ENCODE measurements around the gene SARS1. TPM values are rescaled to one million over a fixed set of nuclear protein-coding genes. Genes with fewer than 3 reads are reported as not detected.

SARS1 gene
- total and polyA plus RNA-seq, 2 of the 8 experiments (the other 6 are each of a cell fraction or from before 2014, with no cell fraction given): 83.1 to 146 TPM

DNA sequence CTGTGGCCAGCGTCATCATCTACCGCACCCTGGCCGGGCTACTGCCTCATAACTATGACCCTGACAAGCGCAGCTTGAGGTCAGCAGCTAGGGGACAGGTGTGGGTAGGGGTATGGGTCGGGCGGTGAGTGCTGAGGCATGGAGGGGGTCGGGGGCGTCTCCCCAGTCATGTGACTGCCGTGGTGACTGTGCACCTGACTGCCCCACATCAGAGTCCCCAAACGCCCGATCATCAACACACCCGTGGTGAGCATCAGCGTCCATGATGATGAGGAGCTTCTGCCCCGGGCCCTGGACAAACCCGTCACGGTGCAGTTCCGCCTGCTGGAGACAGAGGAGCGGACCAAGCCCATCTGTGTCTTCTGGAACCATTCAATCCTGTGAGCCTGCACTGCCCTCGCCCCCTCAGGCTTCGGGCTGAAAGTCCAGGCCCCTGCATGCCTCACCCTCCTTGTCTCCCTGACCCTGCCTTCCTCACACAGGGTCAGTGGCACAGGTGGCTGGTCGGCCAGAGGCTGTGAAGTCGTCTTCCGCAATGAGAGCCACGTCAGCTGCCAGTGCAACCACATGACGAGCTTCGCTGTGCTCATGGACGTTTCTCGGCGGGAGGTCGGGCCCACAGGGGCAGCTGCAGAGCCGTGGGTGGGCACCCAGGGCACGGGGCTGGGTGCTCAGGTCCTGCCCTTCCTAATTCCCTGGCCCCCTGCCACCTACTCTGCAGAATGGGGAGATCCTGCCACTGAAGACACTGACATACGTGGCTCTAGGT, 55.7 kb downstream of the SARS1 start:
- Histone ChIP-seq H2BK15ac (ENCODE audit: low read length) (no peak overlapping the region), H2BK12ac (ENCODE audit: low read depth, low read length) (no peak overlapping the region), H3K14ac (ENCODE audit: insufficient read length) (no peak overlapping the region), H3K56ac (replicated peaks; ENCODE audit: insufficient read length, low read depth, low read length) (no peak overlapping the region), H3K79me2 (ENCODE audit: control insufficient read depth in 1 of 2, insufficient read depth in 2 of 2, low read length in 2 of 2) (no peaks in the 10 kb centered on the region), H4K20me1 (replicated peaks in 1 of 2; ENCODE audit: control insufficient read depth in 1 of 2, insufficient read depth in 2 of 2, low read length in 2 of 2) (peaks cover 0 to 12% of the 10 kb centered on the region in 2 experiments), H3K4me3 (ENCODE audit: extremely low read depth in 1 of 4, insufficient read depth in 2 of 4, low read depth in 3 of 4, low read length in 4 of 4) (no peak overlapping the region), H3K27ac (ENCODE audit: low read depth, low read length) (no peak overlapping the region), H3K23ac (ENCODE audit: insufficient read length) (no peak overlapping the region), H4K5ac (ENCODE audit: insufficient read length, low read depth, low read length) (no peak overlapping the region), H3K4ac (replicated peaks; ENCODE audit: insufficient read length, low read depth, low read length) (no peak overlapping the region), H3K27me3 (replicated peaks in 1 of 4; ENCODE audit: control insufficient read depth in 3 of 4, extremely low read depth in 1 of 4, insufficient read depth in 3 of 4, low read length in 3 of 4) (no peaks in the 10 kb centered on the region), H3K18ac (ENCODE audit: extremely low read depth, low read length) (no peak overlapping the region), H4K91ac (replicated peaks; ENCODE audit: insufficient read length, low read length) (no peak overlapping the region), H2BK20ac (ENCODE audit: low read length) (no peak overlapping the region), H2AK5ac (ENCODE audit: low read depth, low read length) (no peak overlapping the region), H3K79me1 (ENCODE audit: low read depth, low read length) (no peaks in the 10 kb centered on the region), H2BK5ac (ENCODE audit: low read depth, low read length) (no peak overlapping the region; the same call in 1 of the 2 replicates), H3K4me2 (ENCODE audit: insufficient read depth in 1 of 2, low read depth in 2 of 2, low read length in 2 of 2) (no peak overlapping the region), H2BK120ac (replicated peaks; ENCODE audit: low read depth, low read length) (no peak overlapping the region), H3K4me1 (replicated peaks in 1 of 4; ENCODE audit: control insufficient read depth in 3 of 4, insufficient read depth in 4 of 4, low read length in 3 of 4) (peaks cover 0 to 2% (median 0%) of the 10 kb centered on the region in 4 experiments; a peak in 2 of 7 replicates), H3K36me3 (ENCODE audit: control insufficient read depth in 2 of 4, insufficient read depth in 4 of 4, low read length in 3 of 4) (peaks cover 15 to 33% (median 22%) of the 10 kb centered on the region in 4 experiments; a peak in 6 of 8 replicates), H2AFZ (ENCODE audit: low read length) (no peak overlapping the region), H3K9me3 (ENCODE audit: insufficient read depth in 2 of 2, low read depth in 1 of 2, low read length in 1 of 2) (no peaks in the 10 kb centered on the region), H4K8ac (ENCODE audit: extremely low read depth, insufficient read depth, low read length) (no peak overlapping the region), H3K9ac (replicated peaks in 1 of 4; ENCODE audit: extremely low read depth in 1 of 4, low read depth in 3 of 4, low read length in 3 of 4) (no peak overlapping the region), H3K23me2 (ENCODE audit: low read depth, low read length) (no peaks in the 10 kb centered on the region)
- FAIRE-seq: no peak
- 94% methylated on average over 27 of the region's 33 CpGs; no CpG with 5 or more reads in 1 of the 2 experiments for WGBS, 2 experiments (ENCODE audit: extremely low coverage in 1 of 2, insufficient coverage in 1 of 2, insufficient read length in 1 of 2, insufficient replicate concordance in 2 of 2, low coverage in 1 of 2, low lambda C conversion rate in 2 of 2, missing lambda C conversion rate in 1 of 2)
- ChIA-PET CTCF (ENCODE audit: partially characterized antibody) (interaction anchor here (0.6 to 2.4 kb wide), 13 partner anchors 8 to 263 kb away, joined by 3 to 11 read pairs (median 3); partner anchors contain the start of gene SORT1), POLR2A (ENCODE audit: partially characterized antibody) (interaction anchor here (1.2 to 1.4 kb wide), 3 partner anchors 8 to 26 kb away, joined by 3 to 4 read pairs (median 3); no protein-coding TSS in a partner anchor)
- no peak for DNase-seq (ENCODE audit: low read depth in 1 of 2, low spot score in 2 of 2)
- TF ChIP-seq HDAC2 (IDR thresholded peaks at IDR 0.05; ENCODE audit: borderline replicate concordance in 1 of 2, low read depth in 2 of 2, low read length in 2 of 2): no peak
- no peak for TF ChIP-seq YY1 (IDR thresholded peaks at IDR 0.05; ENCODE audit: low read depth, low read length)
- no peak for TF ChIP-seq EZH2 (IDR thresholded peaks at IDR 0.05; ENCODE audit: low read depth, low read length, severe bottlenecking)
- TF ChIP-seq, protein P1, sequence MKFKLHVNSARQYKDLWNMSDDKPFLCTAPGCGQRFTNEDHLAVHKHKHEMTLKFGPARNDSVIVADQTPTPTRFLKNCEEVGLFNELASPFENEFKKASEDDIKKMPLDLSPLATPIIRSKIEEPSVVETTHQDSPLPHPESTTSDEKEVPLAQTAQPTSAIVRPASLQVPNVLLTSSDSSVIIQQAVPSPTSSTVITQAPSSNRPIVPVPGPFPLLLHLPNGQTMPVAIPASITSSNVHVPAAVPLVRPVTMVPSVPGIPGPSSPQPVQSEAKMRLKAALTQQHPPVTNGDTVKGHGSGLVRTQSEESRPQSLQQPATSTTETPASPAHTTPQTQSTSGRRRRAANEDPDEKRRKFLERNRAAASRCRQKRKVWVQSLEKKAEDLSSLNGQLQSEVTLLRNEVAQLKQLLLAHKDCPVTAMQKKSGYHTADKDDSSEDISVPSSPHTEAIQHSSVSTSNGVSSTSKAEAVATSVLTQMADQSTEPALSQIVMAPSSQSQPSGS (IDR thresholded peaks at IDR 0.05; ENCODE audit: low read length): no peak
- TF ChIP-seq, protein P2, sequence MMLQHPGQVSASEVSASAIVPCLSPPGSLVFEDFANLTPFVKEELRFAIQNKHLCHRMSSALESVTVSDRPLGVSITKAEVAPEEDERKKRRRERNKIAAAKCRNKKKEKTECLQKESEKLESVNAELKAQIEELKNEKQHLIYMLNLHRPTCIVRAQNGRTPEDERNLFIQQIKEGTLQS (IDR thresholded peaks at IDR 0.05; ENCODE audit: insufficient read depth, low read depth, low read length): no peak
- TF ChIP-seq SP2 (IDR thresholded peaks at IDR 0.05; ENCODE audit: low read length): no peak
- TF ChIP-seq RBBP5 (IDR thresholded peaks at IDR 0.05; ENCODE audit: borderline replicate concordance, low read depth, low read length): no peak
- no peak for TF ChIP-seq CHD1 (IDR thresholded peaks at IDR 0.05; ENCODE audit: low read depth, low read length)
- no peak for TF ChIP-seq TBP (IDR thresholded peaks at IDR 0.05; ENCODE audit: low read depth, low read length)
